GM19452 (cell line): ENCODE results near the gene AMIGO3.
"Not testable (repeated sequence)": the region's sequence is repeated elsewhere in the genome, so short reads cannot be mapped to it uniquely, and the experiment has no call there.

Experiments
- ATAC-seq: cut with Tn5 transposase; IDR thresholded peaks from one replicate; pipeline ENCODE4 v1.9.1; 2021; ENCODE audit not compliant: unreplicated experiment

AMIGO3 gene

GRCh38 chr3:49719214-49719884, at the start of gene AMIGO3:
TSS of gene AMIGO3 (minus strand) at chr3:49719684. CDS start at chr3:49719465, 219 bp downstream.
- ATAC-seq = peak; percentile 42

GRCh38 chr3:49763981-49764380, 44.5 kb upstream of the AMIGO3 start:
- no peak for ATAC-seq

GRCh38 chr3:49761661-49762060, 42.2 kb upstream of the AMIGO3 start:
- no peak for ATAC-seq

- no peak for ATAC-seq
Measured at GRCh38 chr3:49759226-49759625, 39.7 kb upstream of the AMIGO3 start.

GRCh38 chr3:49757197-49757596, 37.7 kb upstream of the AMIGO3 start:
- no peak for ATAC-seq

GRCh38 chr3:49756036-49756435, 36.6 kb upstream of the AMIGO3 start:
- ATAC-seq = no peak

- no peak for ATAC-seq
Measured at GRCh38 chr3:49754536-49754935, 35.1 kb upstream of the AMIGO3 start.

GRCh38 chr3:49751501-49751900, 32.0 kb upstream of the AMIGO3 start:
- no peak for ATAC-seq

GRCh38 chr3:49750056-49750455, 30.6 kb upstream of the AMIGO3 start:
- no peak for ATAC-seq

GRCh38 chr3:49748874-49749273, 29.4 kb upstream of the AMIGO3 start:
- ATAC-seq = not testable (repeated sequence)

- no peak for ATAC-seq
Measured at GRCh38 chr3:49747792-49748480, 28.5 kb upstream of the AMIGO3 start.

GRCh38 chr3:49745986-49746385, 26.5 kb upstream of the AMIGO3 start:
- ATAC-seq = no peak

- no peak for ATAC-seq
Measured at GRCh38 chr3:49740427-49740826, 20.9 kb upstream of the AMIGO3 start.

GRCh38 chr3:49738067-49738713, 18.7 kb upstream of the AMIGO3 start:
- no peak for ATAC-seq

GRCh38 chr3:49734752-49735151, 15.3 kb upstream of the AMIGO3 start:
- no peak for ATAC-seq

GRCh38 chr3:49733551-49733950, 14.1 kb upstream of the AMIGO3 start:
- ATAC-seq = no peak

- ATAC-seq = no peak
Measured at GRCh38 chr3:49732597-49732996, 13.1 kb upstream of the AMIGO3 start.

- no peak for ATAC-seq
Measured at GRCh38 chr3:49729966-49730609, 10.6 kb upstream of the AMIGO3 start.

GRCh38 chr3:49727924-49728361, 8.5 kb upstream of the AMIGO3 start:
- no peak for ATAC-seq

- ATAC-seq = no peak
Measured at GRCh38 chr3:49727154-49727923, 7.9 kb upstream of the AMIGO3 start.
